GM19395 (cell line): ENCODE results near the gene HSPBP1.

Source experiments
- ATAC-seq: cut with Tn5 transposase; IDR thresholded peaks from one replicate; pipeline ENCODE4 v1.9.1; 2021; ENCODE audit warnings: mild to moderate bottlenecking, moderate library complexity; ENCODE audit not compliant: unreplicated experiment

HSPBP1 gene

GRCh38 chr19:55276720-55277430 lies 3.0 kb downstream of the HSPBP1 start:
- peak; percentile 3 for ATAC-seq

DNA sequence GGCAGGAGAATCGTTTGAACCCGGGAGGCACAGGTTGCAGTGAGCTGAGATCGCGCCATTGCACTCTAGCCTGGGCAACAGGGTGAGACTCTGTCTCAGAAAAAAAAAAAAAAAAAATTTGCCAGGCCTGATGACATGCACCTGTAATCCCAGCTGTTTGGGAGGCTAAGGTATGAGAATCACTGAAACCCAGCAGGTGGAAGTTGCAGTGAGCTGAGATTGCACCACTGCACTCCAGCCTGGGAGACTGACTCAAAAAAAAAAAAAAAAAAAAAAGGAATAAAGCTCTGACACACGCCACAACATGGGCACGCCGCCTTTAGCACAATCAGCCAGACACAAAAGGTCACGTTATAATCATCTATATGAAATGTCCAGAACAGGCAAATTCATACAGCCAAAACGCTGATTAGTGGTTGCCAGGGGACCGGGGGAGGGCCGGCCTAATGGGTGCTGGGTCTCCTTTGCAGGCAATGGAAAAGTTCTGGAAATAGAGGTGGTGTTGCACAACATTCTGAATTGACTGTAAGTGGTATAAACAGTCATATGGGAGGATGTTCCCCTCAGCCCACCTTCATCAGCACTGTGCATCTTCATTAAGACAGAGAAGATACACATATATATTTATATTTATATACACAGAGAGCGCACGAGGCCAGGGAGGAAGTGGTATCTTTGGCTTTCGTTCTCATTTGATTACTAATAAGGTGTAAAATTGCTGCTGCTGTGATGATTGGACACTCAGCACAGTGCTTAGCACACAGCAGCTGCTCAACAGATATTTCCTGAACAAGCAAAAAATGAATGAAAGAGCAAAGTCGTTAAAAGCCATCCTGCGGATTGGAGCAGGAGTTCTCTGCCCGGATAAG lies 3.8 kb downstream of the HSPBP1 start:
- peak; percentile 64 for ATAC-seq

DNA sequence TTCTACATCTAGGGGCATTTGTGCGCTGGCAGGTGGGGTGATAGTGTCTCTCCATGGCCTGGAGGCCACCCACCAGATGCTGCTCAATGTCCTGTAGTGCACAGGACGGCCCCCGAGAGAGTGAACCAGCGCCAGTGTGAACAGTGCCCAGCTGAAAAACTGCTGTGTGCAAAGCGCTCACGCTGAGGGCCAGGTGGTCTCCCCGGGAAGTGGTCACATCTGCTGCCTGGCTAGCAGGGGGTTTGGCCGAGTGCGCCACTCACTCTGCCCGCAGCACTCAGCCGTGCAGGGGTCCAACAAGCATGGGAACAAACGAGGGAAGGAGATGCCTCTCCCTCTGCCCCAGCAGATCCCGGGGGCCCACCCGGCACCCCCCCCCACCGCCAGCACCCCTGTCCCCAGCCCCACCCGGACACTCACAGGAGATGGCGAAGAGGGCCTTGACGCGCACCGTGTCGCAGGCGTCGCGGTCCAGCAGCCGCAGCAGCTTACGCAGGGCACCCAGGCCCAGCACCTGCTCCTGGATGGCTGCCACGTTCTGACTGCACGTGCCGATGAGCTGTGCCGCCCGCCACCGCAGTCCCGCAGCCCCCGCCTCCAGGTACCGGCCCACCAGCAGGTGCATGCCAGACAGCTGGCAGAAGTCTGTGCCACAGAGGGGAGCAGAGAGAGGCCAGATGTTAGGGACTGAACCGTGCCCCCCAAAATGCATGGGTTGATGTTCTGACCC lies 5.8 kb downstream of the HSPBP1 start:
- ATAC-seq: no peak

DNA sequence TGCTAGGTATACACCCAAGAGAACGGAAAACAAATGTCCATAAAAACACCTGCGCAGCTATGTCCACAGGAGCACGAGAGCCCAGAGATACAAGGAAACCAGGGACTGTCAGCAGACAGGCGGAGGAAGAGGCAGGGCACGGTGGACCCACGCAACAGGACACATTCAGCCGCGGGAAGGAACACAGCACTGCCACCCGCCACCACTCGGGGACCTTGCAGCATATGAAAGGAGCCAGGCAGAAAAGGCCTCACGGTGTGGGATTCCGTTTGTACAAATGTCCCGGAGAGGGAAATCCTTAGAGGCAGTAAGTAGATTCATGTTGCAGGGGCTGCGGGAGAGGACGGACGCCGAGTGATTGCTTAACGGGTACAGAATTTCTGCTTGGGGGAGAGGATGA lies 7.8 kb downstream of the HSPBP1 start:
- ATAC-seq: no peak

DNA sequence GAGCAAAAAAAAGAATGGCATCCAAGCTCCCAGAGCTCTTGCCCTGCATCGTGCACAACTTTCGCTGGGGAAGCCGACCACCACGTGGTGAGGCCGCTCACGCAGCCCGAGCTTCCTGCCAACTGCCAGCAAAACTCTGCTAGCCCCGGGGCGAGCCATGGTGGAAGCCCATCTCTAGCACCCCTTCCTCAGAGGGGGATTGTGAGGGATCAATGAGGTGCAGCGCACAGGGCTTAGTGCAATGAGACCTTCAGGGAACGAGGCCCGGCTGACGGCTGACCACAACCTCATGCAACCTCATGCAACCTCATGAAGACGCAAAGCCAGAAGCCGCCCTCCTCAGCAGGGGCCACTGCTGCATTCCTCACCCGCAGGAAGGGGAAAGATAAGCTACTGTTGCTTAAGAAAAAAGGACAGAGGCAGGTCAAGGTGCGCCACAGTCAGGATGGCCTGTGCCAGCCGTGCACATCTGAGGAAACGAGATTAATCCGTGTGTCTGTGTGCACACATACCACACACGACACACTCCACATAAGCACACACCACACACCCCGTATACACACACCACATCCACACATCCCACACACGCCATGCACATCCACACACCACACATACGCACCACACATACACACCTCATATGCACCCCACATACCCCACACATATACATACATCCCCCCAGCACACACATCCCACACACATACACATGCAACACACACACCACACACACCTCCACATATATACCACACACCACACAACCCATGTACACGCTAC lies 9.6 kb downstream of the HSPBP1 start:
- ATAC-seq: no peak

GRCh38 chr19:55269299-55269698 lies 10.6 kb downstream of the HSPBP1 start:
- no peak for ATAC-seq

DNA sequence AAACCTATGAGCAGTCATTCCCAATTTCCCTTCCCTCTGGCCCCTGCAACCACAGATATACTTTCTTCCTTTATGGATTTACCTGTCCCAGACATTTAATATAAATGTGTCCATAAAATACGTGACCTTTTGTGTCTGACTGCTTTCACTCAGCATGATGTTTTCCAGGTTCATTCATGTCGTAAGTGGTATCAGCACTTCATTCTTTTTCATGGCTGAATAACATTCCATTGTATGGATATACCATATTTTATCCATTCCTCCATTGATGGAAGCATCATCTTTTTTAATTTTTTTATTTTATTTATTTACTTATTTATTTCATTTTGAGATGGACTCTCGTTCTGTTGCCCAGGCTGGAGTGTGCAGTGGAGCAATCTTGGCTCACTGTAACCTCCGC lies 13.1 kb downstream of the HSPBP1 start:
- ATAC-seq: no peak

DNA sequence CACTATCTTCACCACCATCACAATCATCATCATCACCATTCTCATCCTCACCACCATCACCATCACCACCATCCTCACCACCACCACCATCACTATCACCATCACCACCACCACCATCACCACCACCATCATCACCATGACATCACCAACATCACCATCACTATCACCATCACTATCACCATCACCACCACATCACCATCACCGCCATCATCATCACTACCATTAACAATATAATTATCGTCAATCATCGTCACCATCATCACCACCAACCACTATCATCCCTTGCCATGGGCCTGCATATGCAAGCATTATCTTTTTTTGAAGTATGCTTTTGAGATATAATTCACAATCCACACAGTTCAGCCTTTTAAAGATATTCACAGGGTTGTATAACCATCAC lies 13.5 kb downstream of the HSPBP1 start:
- no peak for ATAC-seq

DNA sequence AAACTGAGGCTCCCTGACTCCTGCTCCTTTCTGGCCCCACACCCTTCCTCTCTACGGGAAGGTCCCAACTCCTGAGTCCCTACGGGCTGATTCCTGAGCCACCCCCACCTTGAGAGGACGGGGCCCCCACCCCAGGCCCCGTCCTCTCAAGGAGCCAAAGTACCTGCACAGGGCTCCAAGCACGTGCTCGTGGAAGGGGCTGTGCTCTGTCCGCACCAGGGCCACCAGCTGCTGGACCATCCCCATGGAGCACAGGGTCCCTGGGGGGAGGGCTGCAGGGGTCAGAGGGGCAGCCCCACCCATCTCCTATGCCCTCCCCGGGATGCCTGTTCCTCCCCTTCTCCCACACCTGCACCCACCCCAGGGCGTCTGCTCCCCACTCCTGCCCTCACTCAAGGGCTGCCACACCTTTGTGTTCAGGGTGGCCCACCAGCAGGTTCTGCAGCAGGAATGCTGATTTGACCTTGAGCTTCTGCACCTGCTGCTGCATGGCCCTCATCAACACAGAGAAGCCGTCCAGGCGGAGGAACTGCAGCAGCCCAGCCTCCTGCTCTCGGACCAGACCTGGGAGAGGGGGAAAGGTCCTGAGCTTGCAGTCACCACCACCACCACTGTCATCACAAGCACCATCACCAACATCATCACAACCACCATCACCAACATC lies 14.1 kb downstream of the HSPBP1 start:
- no peak for ATAC-seq

DNA sequence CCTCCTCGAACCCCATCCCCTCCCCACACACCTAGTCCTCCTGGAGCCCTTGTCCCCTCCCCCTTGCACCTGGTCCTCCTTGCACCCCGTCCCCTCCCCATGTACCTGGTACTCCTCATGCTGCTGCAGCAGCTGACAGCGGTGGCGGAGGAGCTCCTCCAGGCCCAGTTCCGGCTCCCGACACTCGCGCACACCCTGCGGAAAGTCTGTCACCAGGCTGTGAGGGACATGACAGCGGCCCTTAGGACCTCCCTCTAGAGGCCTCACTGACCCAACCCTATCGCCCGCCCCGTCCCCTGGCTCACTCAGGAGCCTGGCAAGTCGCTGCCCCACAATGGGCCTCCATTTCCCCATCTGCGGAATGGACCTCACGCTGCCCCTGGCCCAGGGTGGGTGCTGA lies 14.7 kb downstream of the HSPBP1 start:
- no peak for ATAC-seq

GRCh38 chr19:55264531-55264930 lies 15.4 kb downstream of the HSPBP1 start:
- ATAC-seq: no peak

DNA sequence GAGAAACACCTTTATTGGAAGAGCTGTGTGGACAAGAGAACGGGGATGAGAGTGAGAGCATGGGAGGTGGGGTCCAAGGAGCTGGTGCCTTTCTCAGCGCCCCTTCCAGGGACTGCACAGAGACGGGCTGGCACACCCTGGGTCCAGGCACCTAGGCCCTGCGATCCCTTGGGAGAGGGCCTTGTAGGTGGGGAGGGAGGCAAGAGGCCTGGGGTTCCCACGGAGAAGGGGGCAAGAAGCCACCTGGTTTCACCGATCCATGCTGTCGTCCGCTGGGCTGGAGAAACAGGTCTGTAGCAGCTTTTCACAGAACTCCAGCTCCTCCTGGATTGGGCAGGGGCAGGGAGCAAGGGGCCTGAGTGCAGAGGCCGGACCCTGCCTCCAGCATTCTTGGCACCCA lies 17.6 kb downstream of the HSPBP1 start:
- ATAC-seq: no peak

GRCh38 chr19:55261671-55262126 lies 18.2 kb downstream of the HSPBP1 start:
- no peak for ATAC-seq

DNA sequence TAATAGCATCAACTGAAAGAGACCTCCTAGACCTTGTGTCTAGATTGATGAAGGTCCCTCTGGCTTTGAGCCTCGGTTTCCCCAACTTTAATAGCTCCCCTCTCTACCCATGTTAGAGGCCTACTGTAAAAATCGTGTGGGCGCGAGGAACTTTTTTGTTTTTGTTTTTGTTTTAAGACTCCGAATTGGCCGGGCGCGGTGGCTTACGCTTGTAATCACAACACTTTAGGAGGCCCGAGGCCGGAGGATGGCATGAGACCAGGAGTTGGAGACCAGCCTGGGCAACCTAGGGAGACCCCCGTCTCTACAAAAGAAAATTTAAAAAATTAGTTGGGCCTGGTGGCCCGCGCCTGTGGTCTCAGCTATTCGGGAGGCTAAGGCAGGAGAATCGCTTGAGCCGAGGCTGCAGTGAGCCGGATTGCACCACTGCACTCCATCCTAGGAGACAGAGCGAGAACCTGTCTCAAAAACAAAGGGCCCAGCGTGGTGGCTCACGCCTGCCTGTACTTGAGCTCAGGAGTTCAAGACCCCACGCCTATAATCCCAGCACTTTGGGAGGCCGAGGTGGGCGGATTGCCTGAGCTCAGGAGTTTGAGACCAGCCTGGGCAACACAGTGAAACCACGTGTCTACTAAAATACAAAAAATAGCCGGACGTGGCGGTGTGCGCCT lies 20.2 kb downstream of the HSPBP1 start:
- no peak for ATAC-seq

GRCh38 chr19:55258828-55259539 lies 20.9 kb downstream of the HSPBP1 start, which contains the start of gene PPP6R1:
Gene PPP6R1, minus strand, starts transcription at chr19:55259017. Its CDS starts 11,914 bp downstream, at chr19:55247103.
- peak; percentile 75 for ATAC-seq

GRCh38 chr19:55258476-55258827 lies 21.5 kb downstream of the HSPBP1 start:
- peak; percentile 22 for ATAC-seq

GRCh38 chr19:55257461-55258420 lies 22.2 kb downstream of the HSPBP1 start:
- ATAC-seq: no peak
